HL-60 (cell line): ENCODE results near the gene CTIF.

Experiments used
- GABPA ChIP-seq: IDR thresholded peaks from 2 replicates; pipeline ENCODE4 v1.6.1; 2012; ENCODE audit warnings: low read depth
- POLR2AphosphoS5 ChIP-seq: IDR thresholded peaks from 2 replicates; pipeline ENCODE4 v1.6.1; 2012; ENCODE audit warnings: low read depth
- REST ChIP-seq: IDR thresholded peaks from 2 replicates; pipeline ENCODE4 v1.6.1; 2012; ENCODE audit warnings: low read depth; ENCODE audit not compliant: insufficient replicate concordance
- SPI1 ChIP-seq: IDR thresholded peaks from 2 replicates; pipeline ENCODE4 v1.6.1; 2012; ENCODE audit warnings: low read depth, mild to moderate bottlenecking, borderline replicate concordance
- TF ChIP-seq, protein P1 (sequence below): IDR thresholded peaks from one replicate; pipeline ENCODE4 v1.5.1; 2011; ENCODE audit warnings: low read length, control low read depth, inconsistent platforms; ENCODE audit not compliant: insufficient read depth

GRCh38 chr18:48891721-48892120, 352.9 kb downstream of the CTIF start:
- TF ChIP-seq, protein P1, sequence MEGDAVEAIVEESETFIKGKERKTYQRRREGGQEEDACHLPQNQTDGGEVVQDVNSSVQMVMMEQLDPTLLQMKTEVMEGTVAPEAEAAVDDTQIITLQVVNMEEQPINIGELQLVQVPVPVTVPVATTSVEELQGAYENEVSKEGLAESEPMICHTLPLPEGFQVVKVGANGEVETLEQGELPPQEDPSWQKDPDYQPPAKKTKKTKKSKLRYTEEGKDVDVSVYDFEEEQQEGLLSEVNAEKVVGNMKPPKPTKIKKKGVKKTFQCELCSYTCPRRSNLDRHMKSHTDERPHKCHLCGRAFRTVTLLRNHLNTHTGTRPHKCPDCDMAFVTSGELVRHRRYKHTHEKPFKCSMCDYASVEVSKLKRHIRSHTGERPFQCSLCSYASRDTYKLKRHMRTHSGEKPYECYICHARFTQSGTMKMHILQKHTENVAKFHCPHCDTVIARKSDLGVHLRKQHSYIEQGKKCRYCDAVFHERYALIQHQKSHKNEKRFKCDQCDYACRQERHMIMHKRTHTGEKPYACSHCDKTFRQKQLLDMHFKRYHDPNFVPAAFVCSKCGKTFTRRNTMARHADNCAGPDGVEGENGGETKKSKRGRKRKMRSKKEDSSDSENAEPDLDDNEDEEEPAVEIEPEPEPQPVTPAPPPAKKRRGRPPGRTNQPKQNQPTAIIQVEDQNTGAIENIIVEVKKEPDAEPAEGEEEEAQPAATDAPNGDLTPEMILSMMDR, result no peak
- TF ChIP-seq GABPA (no peak), POLR2AphosphoS5 (no peak), REST (no peak), SPI1 (no peak)
